HG03095 (cell line): ENCODE data around the gene APC2.

Source experiments
- ATAC-seq: cut with Tn5 transposase; IDR thresholded peaks from one replicate; pipeline ENCODE4 v1.9.1; 2021; ENCODE audit warnings: moderate library complexity; ENCODE audit not compliant: unreplicated experiment

APC2 gene, protein sequence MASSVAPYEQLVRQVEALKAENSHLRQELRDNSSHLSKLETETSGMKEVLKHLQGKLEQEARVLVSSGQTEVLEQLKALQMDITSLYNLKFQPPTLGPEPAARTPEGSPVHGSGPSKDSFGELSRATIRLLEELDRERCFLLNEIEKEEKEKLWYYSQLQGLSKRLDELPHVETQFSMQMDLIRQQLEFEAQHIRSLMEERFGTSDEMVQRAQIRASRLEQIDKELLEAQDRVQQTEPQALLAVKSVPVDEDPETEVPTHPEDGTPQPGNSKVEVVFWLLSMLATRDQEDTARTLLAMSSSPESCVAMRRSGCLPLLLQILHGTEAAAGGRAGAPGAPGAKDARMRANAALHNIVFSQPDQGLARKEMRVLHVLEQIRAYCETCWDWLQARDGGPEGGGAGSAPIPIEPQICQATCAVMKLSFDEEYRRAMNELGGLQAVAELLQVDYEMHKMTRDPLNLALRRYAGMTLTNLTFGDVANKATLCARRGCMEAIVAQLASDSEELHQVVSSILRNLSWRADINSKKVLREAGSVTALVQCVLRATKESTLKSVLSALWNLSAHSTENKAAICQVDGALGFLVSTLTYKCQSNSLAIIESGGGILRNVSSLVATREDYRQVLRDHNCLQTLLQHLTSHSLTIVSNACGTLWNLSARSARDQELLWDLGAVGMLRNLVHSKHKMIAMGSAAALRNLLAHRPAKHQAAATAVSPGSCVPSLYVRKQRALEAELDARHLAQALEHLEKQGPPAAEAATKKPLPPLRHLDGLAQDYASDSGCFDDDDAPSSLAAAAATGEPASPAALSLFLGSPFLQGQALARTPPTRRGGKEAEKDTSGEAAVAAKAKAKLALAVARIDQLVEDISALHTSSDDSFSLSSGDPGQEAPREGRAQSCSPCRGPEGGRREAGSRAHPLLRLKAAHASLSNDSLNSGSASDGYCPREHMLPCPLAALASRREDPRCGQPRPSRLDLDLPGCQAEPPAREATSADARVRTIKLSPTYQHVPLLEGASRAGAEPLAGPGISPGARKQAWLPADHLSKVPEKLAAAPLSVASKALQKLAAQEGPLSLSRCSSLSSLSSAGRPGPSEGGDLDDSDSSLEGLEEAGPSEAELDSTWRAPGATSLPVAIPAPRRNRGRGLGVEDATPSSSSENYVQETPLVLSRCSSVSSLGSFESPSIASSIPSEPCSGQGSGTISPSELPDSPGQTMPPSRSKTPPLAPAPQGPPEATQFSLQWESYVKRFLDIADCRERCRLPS (N-terminal part only)

DNA sequence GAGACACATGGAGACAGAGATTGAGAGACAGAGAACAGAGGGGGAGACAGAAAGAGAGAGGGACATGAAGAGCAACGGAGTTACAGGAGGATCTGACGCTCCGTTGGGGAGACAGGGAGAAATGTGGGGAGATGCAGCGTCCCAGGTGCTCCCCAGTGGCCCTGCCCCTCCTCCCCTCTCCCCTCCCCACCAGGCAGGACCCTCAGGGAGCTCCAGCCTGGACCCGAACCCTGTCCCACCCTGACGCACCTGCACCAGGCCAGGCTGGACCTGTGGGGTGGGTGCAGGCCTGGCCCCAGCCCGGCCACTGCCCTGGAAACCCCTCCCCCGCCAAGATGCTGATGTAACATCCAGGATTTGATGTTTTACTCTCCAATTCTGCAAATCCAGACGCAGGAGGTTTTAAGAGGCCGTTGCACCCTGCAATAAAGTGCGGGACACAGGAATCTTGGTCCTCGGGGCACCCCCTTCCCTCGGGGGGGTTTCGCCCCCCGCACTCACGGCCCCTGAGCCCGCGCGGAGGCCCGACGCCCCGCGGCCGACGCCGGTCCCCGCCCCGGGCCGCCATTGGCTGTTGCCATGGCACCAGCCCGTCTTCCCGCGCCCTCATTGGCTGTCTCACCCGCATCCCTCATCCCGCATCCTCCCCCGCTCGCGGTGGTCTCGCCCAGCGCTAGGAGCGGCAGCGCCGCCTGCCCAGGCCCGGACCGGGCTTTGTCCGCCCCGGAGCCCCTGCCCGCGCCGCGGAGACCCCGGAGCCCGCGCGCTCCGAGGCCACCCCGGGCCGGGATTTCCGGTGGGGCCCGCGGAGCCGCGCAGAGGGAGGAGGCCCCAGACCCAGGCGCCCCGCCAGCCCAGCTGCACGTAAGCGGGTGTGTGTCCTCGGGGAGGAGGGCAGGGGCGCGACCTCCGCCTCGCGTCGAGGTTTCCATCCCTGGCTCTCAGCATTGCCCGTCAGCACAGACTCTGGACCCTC, at the start of gene APC2:
TSS of gene APC2 (plus strand) at position 655 of the 976 bp plus-strand sequence. CDS start 2,881 bp downstream, outside the sequence.
- no peak for ATAC-seq

DNA sequence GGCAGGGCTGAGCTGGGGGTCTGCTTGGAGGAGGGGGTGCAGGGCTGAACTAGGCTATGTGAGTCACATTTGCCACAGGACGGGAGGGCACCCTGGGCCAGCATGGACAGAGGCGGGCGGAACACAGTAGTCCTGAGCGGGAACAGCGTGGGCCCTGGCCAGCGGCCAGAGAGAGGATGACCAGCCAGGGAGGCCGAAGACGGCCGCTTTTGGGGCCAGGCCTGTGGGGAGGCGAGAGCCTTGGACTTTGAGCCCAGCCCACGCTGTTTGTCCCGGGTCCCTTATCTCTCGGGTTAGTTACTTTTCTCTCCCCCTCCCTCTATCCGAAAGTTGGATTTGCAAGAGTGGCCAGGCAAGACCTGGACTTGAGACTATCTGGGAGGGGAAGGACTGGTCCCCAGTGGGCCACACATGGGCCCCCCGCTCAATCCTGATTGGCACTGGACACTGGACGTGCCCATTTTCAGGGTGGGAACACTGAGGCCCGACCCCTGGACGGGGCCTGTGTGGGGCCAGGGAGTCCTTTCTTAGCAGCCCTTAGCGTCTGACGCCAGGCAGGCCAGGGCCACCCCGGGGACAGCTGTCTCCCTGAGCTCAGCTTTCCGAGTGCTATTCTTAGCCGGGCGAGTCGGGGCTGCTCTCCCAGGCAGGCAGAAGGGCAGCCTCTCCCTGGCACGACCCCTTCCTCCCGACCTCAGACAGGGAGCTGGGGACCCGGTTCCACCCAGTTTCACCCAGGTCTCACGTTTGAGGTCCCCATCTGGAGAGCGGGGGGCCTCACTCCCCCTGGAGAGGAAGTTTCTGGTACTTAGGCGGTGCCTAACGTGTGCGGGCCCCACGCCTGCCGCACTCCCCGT, 49.4 kb upstream of the APC2 start:
- ATAC-seq = no peak

DNA sequence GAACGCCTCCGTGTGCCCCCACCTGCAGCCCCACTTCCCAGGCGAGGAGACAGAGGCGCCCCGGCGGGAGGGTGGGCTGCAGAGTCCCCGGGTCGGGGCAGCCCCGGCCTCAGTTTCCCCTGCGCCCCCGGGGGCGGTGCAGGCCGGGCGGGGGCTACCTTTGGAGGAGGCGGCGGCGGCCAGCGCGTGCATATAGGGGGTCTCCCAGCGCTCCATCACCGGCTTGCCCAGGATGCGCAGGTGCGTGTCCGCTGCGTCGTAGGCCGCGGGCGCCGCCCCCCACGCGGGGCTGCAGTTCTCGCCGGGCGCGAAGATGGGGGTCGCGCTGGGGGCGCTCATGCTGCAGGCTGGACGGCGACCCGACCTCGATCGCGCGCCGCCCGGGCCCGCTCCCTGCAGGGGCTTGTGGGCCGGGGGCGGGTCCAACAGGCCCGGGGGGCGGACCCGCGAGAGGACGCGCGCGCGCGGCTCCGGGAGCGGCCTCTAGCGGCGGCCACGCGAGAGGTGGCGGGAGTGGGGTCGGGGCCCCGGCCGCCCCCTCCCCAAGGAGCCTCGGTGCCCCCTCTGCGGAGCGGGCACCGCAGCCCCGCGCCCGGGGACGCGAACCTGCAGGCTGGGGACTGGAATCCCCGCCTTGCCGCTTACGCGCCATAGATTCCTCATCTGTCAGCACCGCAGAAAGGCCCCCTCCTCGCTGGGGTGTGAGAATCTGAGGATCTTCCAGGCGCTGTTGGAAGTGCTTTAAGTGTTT, 48.6 kb upstream of the APC2 start, which contains the start of gene GAMT:
TSS of gene GAMT (minus strand) at position 405 of the 751 bp plus-strand sequence. CDS start at position 339, 66 bp downstream.
- no peak for ATAC-seq

DNA sequence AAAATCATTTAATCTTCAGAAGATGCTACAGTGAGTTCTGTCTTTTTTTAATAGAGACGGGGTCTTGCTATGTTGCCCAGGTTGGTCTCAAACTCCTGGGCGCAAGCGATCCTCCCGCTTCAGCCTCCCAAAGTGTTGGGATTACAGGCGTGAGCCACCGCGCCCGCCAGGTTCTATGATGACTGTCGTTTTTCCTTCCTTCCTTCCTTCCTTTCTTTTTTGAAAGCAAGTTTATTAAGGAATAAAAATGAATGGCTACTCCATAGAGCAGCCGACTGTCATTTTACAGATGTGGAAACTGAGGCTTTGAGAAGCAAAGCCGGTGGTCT, 48.1 kb upstream of the APC2 start:
- no peak for ATAC-seq

DNA sequence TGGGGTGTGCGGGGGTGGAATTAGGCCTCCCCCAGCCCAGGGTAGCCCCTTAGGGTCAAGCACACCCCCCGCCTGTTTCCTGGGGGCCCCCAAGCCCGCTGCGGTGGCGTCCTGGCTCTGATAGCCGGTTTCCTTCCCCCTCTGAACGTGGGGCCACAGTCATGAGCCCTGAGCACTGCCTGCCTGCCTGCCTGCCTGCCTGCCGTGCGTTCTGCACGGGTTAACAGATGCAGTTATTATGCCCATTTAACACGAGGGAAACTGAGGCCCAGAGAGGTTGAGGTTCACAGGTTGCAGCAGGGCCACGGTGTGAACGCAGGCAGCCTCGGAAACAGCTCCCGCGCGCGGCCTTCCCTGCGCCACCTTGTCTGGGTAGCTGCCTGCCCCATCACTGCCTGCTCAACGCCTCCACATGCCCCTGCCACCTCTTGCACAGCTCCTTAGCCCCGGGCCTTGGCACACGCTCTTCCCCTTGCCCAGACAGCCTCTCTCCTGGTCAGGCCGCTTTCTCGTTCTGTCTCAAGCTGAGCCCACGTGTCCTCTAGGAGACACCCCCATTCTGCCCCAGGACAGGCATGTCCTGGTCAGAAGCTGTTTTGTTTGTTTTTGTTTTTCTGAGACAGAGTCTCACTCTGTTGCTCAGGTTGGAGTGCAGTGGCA, 47.4 kb upstream of the APC2 start:
- ATAC-seq = no peak

DNA sequence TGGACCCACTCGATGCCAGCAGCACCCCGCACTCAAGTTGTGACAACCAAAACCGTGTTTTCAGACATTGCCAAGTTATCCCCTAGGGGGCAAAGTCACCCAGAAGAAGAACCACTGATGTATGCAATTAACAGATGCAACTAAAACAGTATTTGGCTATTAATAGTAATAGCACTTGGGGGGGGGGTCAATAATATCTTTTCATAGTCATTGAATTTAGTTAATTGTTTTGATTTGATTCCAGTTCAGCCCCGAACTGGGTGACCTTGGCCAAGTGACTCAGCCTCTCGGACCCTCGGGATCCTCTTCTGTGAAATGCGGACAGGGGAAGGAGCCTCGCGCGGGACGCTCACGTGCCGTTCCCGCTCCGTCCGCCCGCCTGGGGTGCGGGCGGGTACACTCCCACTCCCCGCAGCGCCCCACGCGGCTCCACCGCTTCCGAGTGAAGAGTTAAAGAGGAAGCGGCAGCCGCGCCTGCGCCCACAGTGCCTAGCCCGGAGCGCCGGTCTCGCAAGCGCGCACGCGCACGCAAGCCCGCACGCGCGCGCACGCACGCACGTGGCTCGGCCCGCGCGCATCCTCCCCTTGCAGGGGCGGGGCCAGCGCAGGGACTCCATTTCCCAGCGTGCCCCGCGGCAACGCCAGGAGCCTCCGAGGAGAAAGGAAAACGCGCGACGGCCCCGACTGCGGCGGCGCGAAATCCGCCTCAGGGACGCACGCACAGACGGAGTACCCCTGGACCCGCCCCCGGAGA, 43.0 kb upstream of the APC2 start:
- peak; percentile 56 for ATAC-seq

DNA sequence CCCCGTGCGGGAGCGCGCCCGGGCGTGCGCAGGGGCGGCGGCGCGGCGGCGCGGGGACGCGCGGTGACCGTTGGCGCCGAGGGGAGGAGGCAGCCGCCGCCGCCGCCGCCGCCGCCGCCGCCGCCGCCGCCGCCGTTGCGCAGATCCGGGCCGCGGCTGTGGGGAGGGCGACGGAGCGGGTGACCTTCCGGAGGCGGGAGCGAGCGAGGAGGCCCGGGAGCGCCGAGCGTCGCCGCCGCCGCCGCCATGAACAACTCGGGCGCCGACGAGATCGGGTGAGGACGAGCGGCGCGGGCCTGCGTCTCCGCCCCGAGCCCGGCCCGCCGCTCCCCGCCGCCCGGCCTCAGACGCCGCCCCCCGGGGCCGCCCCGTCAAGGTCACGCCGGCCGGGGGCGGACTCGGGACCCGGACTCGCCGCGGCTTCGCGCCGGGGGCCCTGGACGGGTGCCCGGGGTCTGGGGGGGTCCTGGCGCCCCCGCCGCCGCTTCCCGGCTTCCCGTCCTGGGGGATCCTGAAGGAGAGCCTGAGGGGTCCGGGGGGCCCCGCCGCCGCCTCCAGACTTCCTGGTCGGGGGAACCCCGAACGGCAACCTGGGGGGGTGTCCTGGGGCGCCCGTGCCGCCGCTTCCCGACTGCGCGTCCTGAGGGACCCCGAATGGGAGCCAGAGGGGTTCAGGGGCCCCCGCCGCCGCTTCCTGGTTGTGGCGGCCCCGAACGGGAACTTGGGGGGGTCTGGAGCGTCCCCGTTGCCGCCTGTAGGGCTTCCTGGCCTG, 42.2 kb upstream of the APC2 start, which contains the start of gene DAZAP1:
TSS of gene DAZAP1 (plus strand) at position 59 of the 772 bp plus-strand sequence. CDS start at position 247, 188 bp downstream.
- peak; percentile 19 for ATAC-seq

DNA sequence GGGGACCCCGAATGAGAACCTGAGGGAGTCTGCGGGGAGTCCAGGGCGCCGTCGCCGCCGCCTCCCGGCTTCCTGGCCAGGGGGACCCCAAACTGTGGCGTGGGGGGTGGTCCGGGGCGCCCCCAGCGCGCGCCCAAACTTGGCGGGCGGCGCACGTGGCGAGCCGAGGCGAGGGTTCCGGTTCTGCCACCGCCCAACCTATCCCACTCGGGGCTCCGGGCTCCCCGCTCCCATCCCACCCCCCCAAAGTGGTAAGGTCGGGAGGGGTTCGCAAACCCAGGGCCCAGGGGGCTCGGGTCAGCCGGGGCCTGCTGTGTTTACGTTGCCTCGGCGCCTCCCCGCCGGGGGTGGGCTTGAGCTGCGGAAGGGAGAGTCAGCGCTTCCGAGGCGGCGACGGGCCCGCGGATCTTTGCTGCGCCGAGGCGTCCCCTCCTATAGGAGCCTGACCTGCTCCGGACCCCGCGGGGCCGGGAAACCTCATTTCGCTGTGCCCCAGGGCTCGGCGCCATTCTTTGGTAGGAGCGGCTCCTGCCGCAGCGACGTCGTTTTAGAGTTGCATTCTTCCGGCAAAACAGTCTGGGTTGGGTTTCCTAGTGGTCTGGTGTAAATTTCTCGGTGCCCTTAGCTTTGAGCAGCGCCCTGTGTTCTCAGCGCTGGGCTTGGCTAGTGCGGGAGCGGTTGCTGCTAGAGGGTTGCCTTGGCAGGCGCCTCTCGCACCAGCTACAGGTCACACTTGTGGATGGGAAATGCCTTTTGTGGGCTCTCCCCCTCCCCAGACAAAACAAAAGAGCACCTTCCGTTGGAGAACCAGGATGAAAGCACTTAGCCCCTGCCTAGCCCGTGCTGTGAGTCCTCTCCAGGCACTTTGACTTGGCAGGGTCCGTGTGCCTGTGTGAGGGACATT, 41.4 kb upstream of the APC2 start:
- no peak for ATAC-seq

DNA sequence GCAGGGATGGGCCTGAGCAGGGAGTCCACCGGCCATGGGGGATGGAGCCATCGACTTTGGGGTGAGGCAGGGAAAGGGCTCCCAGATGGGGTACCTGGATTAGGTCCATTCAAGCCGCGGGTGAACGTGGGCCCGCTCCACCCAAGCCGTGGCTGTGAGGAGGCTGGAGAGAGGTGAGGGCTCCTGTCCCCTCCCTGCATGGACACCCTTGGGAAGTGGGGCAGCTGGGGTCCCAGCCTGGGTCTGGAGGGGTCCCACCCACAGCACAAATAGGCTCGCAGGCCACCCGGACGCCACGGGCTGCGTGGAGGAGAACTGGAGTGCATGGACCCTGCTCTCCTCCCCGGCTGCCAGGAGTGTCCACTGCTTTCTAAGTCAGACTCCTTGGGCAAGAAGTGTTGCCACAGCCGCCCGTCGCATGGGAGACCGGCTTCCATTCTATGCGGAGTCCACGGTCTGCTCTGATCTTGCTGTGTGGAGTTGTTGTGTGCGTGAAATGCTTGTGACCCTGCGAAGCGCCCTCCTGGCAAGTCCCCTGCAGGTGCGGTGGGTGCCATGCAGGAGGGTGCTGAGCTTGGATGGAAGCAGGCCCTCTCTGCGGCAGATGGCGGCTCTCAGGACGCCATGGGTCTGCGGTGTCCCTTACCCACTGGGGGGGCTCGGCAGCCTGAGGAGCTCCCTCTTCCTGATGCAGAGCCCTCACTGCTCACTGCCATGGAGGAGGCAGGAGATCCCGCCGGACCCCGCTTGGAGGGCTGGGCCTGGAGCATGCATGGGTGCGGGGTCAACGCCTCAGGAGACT, 40.5 kb upstream of the APC2 start:
- no peak for ATAC-seq

DNA sequence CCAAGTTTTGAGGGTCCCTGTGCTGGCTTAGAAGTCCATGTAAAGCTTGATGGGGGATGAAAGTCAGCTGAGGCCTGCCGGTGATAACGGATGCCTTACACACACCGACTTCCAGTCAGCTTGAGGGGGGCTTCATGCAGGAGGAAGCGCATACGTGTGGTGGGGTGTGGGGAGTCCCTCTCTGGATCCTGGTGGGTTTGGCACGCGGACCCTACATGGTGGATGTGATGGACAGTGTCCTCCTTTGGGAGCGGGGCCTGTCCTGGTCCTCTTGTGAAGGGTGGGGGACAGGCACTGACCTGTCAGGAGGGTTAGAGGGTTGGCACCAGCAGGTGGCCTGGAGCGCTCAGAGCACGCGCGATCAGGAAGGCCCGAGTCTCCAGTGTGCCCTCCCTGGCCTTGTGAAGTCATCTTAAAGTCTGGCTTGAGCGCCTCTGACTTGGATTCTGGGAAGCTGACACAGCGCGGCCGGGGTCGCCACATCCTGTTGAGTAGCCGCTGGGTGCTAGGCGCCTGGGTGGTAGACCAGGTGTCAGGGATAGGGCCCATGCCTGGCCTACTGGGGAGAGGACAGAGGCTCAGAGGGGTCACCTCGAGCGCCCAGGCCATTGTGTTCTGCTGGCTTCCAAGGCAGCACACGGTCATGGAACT, 39.7 kb upstream of the APC2 start:
- ATAC-seq = no peak

DNA sequence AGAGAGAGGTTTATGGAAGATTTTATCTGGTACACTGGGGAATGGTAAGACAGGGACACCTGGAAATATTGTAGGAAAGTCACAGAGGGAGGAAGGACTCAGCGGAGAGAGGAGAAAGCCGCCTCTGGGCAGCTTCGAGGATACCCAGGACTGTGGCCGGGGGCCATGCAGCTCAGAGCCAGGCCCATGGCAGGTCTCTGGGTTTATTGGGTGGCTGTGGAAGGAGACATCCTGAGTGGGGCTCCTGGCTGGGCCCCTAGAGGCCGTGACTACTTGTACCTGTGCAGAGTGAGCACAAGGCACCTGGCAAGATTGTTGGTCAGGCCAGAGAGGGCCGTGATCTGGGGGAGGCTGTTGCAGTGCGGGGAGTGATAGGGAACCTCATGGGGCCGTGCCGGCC, 39.1 kb upstream of the APC2 start:
- no peak for ATAC-seq

DNA sequence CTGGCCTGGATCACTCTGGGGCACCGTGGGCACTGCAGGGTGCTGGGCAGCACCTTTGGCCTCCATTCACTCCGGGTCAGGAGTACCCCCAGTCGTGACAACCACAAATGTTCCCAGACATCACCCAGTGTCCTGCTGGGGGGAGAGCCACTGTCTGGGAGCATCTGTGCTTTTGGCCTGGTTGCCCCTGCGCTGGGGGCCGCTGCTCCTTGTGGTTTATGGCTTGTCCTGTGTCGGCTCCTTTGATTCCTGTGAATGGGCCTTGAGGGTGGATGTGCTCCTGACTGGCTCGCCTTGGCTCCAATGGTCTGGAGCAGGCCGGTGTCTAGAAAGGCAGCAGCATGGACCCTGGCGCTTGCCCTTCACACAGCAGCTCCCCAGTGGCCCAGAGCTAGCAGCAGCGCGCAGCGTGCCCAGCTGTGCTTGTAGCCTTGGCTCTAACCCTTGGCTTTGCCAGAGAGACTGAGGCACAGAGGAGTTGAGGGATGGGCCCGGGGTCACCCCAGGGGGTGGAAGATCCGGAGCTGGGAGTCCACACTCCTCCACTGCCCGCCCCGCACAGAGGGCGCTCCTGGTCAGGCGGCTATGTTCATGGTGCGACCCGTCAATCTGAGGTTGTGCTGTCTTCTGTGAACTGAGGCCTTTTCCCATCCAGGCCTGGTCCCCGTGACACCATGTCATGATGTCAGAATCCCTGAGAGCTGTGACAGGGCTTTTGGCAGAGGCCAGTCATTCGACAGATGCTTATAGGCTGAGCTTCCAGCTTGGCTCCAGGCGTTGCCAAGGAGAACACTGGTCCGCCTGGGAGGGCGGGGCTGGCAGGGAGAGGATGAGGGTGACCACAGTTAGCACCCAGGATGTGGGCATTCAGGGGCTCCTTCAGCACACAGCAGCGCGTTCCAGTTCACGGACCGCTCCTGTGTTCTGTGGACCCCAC, 38.4 kb upstream of the APC2 start:
- no peak for ATAC-seq
